H7 (cell line): ENCODE measurements around the gene PBX1. TPM values are rescaled to one million over a fixed set of nuclear protein-coding genes. Genes with fewer than 3 reads are reported as not detected.

Source experiments
- DNase-seq: peaks from one replicate; pipeline ENCODE4 v3.0.0; 2012
- H3K27me3 ChIP-seq: 2 replicates; pipeline ENCODE4 v1.6.0; 2011; ENCODE audit warnings: mild to moderate bottlenecking, low read length; ENCODE audit not compliant: control insufficient read depth, insufficient read depth
- H3K36me3 ChIP-seq: replicated peaks from 2 replicates; pipeline ENCODE4 v1.5.1; 2011; ENCODE audit warnings: low read length; ENCODE audit not compliant: control insufficient read depth, insufficient read depth
- H3K4me3 ChIP-seq: 2 replicates; pipeline ENCODE4 v1.5.1; 2011; ENCODE audit warnings: low read depth, mild to moderate bottlenecking, control low read depth, low read length, moderate library complexity; ENCODE audit not compliant: insufficient read depth
- total RNA-seq: library from RNA; depleted of rRNA; stranded (reverse); fragments of >200 nt; shearing (Covaris generic); gene quantifications from 2 replicates; pipeline ENCODE4 v1.2.3, GENCODE V29; 2014

Gene PBX1
- total RNA-seq, 1 experiment from 2014 or later: 70.5 TPM

DNA sequence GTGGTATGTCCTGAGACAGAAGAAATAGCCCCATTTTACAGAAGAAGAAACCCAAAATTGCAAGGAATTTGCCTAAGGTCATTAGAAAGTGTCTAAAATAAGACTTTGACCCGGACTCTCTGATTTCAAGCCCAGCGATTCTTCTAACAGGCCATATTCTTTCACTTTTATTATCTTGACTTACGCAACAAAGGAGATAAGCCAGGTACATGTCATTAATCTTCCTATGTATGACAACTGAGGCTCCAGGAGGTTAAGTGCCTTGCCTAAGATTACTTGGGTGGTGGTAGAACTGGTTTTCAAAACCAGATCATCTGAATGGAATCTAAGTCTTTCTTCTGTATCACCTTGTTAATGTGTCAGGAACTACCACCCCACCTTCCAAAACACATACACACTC, 124.3 kb downstream of the PBX1 start:
- no peaks in the 10 kb centered on the region for H3K27me3 ChIP-seq
- no peak overlapping the region for H3K4me3 ChIP-seq
- no peak for DNase-seq
- peaks cover 1% of the 10 kb centered on the region for H3K36me3 ChIP-seq

DNA sequence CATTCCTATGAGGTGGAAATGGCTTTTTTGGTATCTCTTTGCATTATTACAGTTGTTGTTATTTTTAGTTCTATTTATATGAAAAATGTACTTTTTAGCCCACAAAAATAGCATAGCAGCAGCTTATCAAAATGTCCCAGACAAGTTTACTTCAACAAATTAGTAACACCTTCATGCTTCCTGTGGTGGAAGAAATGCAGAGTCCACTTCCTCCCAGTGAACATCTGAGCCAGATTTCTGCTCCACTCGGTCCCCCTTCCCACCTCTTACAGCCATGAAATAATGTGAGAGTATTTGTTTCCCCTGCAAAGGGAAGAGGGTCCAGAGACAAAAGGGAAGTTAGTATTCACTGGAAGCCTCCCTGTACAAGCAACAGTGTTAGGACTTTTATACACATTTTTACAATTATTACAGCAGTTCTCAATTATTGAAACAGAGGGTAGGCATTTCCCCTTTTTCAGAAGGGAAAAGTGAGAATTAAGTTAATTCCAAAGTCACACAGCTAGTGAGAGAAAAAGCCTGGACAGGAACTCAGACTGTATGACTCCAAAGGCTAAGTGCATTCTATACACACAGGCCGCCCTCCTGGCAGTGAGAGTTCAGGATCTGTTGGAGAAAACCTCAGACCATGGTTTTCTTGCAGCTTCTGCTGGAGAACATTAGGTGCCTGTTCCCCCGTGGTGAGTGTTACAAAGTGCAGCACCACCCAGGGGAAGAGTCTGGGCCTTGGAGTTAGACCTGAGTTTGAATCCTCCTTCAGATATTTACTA, 126.5 kb downstream of the PBX1 start:
- Histone ChIP-seq H3K36me3 (no peaks in the 10 kb centered on the region), H3K27me3 (no peaks in the 10 kb centered on the region), H3K4me3 (no peak overlapping the region)
- DNase-seq: no peak

DNA sequence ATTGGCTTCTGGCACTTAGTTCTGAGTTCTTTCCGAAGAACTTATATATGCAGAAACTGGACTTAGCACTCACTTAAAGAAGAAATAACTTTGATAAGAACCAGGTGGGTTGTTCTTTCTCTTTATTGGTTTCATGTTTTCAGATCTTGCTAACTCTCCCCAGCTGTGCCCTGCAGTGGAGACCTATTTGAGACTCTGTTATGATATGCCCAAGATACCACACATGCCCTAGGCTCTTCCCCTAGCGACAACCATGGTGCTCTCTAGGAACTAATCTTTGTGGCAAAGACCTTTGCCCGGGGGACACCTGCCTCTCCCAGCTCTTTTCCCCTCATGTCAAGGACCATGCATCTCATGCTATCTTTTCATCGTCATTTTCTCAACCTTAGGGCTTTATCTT, 128.8 kb downstream of the PBX1 start:
- H3K27me3 ChIP-seq: no peaks in the 10 kb centered on the region
- H3K36me3 ChIP-seq: no peaks in the 10 kb centered on the region
- no peak for DNase-seq
- H3K4me3 ChIP-seq: no peak overlapping the region

DNA sequence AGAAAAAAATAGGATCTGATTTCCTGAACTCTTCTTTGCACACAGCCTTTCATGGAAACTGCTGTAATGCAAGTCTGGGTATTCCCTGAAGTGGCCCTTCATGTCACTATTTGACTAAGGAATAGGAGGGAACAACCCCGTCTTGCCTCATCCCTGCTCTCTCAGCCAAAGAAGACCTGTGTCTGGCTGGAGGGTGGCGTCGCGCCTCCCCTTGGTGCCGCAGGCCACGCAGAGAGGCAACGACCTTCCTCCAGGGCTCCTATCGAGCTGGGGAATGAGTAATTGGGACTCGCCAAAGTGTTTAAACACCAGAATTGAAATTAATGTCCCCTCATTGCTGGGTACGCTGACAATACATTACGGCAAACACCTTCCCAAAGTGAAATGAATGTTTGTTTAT, 129.8 kb downstream of the PBX1 start:
- Histone ChIP-seq H3K27me3 (no peaks in the 10 kb centered on the region), H3K36me3 (no peaks in the 10 kb centered on the region), H3K4me3 (no peak overlapping the region)
- DNase-seq: no peak

DNA sequence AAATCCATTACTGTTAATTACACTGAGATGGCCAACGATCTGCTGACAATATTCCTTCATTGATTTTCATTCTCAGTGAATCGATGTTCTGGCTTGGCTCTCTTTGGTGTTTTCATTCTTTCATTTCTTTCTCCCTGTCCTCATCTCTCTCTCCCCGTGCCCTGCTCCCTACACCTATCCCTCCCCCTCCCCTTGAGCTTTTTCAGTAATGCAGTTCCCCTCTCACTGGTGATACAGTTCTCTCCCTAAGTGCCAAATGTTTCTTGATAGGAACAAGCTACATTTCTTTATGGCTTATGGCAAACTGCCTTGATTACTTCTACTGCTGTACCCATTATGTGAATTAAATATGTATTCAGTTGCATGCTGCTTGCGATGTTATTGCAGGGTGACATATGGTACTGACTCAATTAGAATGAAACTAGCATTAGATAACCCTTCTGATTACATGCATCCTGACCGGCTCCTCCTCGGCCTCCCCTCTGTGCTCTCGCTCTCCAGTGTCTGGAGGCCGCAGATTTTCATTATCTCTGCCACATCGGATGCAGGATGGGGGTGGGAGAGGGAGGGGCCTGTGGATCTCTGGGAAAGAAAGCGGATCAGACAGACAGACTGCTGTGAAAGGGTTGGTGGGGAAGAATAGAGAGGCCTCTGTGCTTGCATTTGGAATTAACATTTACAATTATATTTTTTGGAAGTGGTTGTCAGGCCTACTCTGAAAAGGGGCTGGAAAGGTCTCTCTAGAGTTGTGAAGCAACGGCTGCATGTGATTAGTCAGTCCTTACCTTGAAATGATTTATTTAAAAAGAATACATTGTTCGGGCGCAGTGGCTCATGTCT, 130.9 kb downstream of the PBX1 start:
- no peak overlapping the region for H3K4me3 ChIP-seq
- H3K36me3 ChIP-seq: no peaks in the 10 kb centered on the region
- H3K27me3 ChIP-seq: no peaks in the 10 kb centered on the region
- DNase-seq: peak; percentile 43

DNA sequence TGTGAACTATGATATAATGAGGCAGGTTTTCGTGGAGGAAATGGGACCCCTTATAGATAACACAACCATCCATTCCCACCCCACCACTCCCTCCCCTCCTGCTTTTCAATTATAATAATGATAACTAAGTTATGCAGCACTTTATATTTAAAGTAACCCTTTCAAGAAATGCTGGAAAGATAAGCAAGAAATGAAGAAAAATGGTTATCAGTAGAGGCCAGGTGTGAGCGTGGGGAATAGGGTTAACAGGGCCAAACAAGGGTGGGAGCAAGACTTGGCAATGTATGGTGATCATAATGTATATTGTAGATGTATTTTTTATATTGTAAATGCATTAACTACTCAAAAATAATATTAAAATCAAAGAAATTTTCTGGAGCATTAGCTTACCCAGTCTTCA, 133.4 kb downstream of the PBX1 start:
- no peaks in the 10 kb centered on the region for H3K27me3 ChIP-seq
- H3K36me3 ChIP-seq: no peaks in the 10 kb centered on the region

DNA sequence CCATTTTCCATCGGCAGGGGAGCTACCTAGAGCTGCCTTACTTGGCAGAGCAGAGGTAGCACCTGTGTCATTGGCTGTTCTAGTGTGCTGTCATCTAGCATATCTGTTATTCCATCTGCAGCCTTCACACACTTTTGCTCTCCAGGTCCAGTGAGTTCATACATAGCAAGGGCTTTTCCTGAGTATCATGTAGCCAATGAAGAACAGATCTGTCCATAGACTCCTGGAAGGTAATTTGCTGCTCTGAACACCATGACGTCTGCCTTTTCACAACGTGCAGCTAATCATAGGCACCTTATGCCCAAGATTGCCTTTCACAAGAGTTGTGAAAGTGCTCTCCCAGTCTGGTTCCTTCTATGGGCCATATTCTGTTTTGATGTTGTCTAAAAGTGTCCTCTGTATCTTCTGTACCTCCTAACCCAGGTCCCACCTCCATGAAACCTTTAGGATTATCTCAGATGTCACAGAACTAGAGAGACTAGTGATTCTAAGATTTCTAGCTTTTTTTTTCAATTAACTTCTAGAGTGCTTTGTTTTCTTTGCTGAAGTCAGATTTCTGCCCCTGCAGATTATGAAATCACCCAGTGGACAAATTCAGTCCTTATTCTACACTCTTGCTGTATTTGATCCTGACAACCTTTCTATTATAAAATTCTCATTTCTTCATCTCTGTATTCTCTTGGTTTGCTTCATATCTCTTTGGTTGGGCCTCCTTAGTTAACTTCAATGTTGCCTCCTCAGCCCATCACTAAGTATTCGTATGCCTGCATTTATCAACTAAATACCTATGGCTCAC, 134.8 kb downstream of the PBX1 start:
- DNase-seq: no peak
- no peak overlapping the region for H3K4me3 ChIP-seq
- no peaks in the 10 kb centered on the region for H3K36me3 ChIP-seq
- no peaks in the 10 kb centered on the region for H3K27me3 ChIP-seq

More for the DNA sequence above, 133.4 kb downstream of the PBX1 start:
- no peak for DNase-seq
- H3K4me3 ChIP-seq: no peak overlapping the region

DNA sequence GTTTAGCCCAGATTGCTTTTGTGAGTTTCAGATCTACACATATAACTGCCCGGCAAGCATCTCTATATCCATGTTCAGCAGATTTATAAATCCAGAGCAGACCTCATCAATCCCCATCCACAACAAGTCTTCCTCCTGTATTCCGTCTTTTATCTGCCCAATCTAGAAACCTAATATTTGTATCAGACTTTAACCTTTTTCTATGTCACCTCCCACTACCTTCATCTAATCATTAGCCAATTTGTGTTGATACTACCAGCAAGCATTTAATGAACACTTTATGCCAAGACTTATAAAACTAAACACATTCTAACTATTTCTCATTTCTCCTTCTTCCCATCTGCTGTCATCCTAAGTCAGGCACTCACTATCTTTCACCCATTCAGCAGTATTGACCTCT, 135.5 kb downstream of the PBX1 start:
- Histone ChIP-seq H3K4me3 (no peak overlapping the region), H3K27me3 (no peaks in the 10 kb centered on the region), H3K36me3 (no peaks in the 10 kb centered on the region)
- no peak for DNase-seq

DNA sequence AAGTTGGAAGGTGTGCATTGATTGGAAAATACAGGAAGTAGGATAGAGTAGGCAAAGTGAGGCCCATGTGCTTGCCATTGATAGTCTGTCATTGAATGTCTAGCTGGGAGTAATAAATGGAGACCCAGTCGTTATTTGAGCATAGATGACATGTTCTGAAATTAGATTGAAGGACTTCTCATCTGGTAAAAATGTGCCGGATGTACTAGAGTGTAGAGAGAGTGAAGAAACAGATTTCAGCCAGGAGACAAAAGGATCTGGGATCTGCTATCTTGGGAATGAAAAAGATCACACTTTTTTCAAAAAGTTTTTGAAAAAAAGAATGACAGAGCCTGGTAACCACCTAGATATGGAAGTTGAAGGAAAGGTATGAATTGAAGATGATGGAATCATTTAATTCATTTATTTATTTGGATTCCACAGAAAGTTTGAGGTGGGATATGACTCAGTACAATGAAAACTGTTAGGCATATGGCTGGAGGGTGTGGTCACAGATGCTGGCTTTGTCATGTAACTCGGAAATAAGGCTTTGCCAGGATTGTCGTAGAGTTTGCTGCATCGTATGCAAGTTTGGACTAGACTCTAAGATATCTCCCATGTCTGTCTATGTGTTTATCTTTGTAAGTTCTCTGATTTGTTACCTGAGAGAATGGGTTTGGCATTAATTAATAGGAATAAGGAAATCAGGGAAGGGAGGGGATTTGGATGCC, 137.1 kb downstream of the PBX1 start:
- H3K27me3 ChIP-seq: no peaks in the 10 kb centered on the region
- no peaks in the 10 kb centered on the region for H3K36me3 ChIP-seq
- no peak overlapping the region for H3K4me3 ChIP-seq
- no peak for DNase-seq

DNA sequence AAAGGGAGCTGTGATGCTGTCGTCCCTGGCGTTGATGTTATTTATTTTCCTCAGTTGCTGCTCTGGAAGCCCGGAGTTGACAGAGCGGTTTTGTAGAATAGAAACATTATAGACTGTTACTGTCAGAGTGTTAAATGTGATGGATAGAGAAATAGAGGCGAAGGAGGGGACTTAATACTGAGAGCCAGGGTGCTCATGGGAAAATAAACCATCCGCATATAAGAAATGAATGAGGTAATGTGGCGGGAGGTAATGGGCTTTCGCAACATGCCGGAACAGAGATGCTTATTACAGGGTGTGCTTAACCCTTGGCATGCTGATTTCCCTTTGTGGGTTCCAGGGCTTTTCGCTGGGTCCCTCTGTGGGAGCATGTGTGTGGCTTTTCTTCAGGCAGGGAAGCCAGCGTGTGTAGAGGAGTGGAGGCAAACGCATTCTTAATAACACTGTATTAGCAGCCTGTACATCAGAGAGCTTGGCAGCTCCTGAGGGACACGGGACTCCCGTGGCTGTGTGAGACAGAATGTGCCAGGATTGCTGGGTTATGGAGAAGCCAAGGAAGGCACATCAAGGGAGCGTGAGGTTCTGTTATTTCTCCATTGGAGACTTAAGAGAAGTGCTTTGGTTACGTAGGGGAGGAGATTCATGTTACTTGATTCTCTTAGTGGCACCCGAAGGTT, 141.0 kb downstream of the PBX1 start:
- no peaks in the 10 kb centered on the region for H3K36me3 ChIP-seq
- H3K4me3 ChIP-seq: no peak overlapping the region
- H3K27me3 ChIP-seq: no peaks in the 10 kb centered on the region
- no peak for DNase-seq

DNA sequence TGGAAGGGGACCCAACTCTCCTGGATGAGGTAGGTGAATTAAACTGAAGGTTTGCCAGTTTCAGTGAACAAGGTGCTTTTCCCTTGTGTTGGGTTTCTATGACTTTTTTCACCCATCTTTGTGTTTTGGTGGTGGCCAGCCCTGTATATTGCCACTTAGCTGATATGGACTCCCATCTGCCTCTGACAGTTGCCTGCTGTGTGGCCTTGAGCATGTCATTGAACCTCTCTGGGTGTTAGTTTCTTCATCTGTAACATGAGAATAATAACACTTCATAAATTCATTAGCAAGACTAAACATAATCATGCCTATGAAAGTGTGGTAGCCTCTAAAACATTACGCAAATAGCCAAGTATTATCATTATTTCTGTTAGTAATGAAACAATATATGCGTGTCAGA, 141.7 kb downstream of the PBX1 start:
- no peak for DNase-seq
- H3K4me3 ChIP-seq: no peak overlapping the region
- H3K36me3 ChIP-seq: no peaks in the 10 kb centered on the region
- no peaks in the 10 kb centered on the region for H3K27me3 ChIP-seq

DNA sequence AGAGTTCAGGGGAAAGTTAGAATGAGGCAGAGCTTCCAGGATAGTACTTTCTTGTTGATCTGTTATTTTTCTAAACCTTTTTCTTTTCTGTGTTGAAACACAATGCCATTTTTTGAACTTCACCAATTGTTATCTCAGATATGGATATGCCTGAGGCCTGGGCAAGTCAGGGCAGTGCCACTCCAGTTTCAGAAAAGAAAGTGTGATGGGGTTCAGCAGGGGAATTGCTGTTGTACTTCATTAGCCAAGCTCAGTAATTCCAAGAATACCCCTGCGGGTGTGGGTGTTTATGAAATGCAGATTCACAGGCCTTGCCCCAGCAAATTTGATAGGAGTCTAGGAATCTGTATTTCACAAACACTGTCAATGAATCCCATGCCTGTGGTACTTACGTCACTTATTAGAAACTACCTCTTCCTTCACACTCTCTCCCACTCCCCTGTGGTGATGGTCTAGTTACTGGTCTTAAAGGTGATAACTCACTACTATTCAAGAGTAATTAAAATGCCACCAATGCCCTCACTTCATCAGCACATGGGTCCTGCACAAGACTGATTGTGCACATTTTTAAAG, 142.3 kb downstream of the PBX1 start:
- DNase-seq: no peak
- no peak overlapping the region for H3K4me3 ChIP-seq
- H3K36me3 ChIP-seq: no peaks in the 10 kb centered on the region

DNA sequence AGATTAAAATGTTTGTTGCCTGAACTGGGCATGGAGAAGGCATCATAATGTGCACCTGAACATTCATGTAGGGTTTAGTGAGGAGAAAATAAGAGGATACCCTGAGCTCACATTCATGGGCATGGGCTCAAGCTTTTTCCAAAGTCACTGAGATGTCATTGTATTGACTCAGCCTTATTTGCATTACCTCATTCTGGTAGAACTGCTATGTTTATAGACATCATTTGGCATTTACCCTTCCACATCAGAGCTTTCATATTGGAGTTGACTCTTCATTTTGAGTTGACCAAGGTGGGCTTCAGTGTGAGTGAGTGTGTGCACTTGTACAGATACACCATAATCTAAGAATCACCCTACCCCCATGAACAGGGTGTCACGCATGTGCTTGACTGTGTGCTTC, 143.2 kb downstream of the PBX1 start:
- no peak for DNase-seq
- no peak overlapping the region for H3K4me3 ChIP-seq
- no peaks in the 10 kb centered on the region for H3K36me3 ChIP-seq
- no peaks in the 10 kb centered on the region for H3K27me3 ChIP-seq

More for the DNA sequence above, 142.3 kb downstream of the PBX1 start:
- no peaks in the 10 kb centered on the region for H3K27me3 ChIP-seq
